Uterus (tissue), 4 donors: ENCODE results near the gene CCL27. TPM values are rescaled to one million over a fixed set of nuclear protein-coding genes. Genes with fewer than 3 reads are reported as not detected.

Experiments
- DNase-seq, 2 donors: peaks; one replicate each; pipeline ENCODE4 v3.0.0-alpha.2; 2019 to 2020
- H3K27ac ChIP-seq, 2 donors: fragments of 200-600 bp; sonication (generic); 1 replicate in 1 of 2; 2 replicates in 1 of 2; pipeline ENCODE4 v1.5.1; 2016 to 2018
- H3K27me3 ChIP-seq, 2 donors: fragments of 200-600 bp; sonication (generic); one replicate each; pipeline ENCODE4 v1.5.1; 2018 to 2019; ENCODE audit warnings: control low read depth in 1 of 2
- H3K36me3 ChIP-seq, 2 donors: fragments of 200-600 bp; sonication (generic); one replicate each; pipeline ENCODE4 v1.5.1; 2019; ENCODE audit warnings: control low read depth in 1 of 2
- H3K4me1 ChIP-seq, 2 donors: fragments of 200-600 bp; sonication (generic); one replicate each; pipeline ENCODE4 v1.5.1; 2018 to 2019; ENCODE audit warnings: control low read depth in 1 of 2
- H3K4me3 ChIP-seq, 2 donors: fragments of 200-600 bp; sonication (generic); 1 replicate in 1 of 2; 2 replicates in 1 of 2; pipeline ENCODE4 v1.5.1; 2018 to 2019; ENCODE audit warnings: mild to moderate bottlenecking in 1 of 2
- H3K9me3 ChIP-seq, 2 donors: fragments of 200-600 bp; sonication (generic); one replicate each; pipeline ENCODE4 v1.5.1; 2019; ENCODE audit warnings: control low read depth in 1 of 2
- POLR2A ChIP-seq, 2 donors: fragments of 450-650 bp; IDR thresholded peaks; one replicate each; pipeline ENCODE4 v1.6.1; 2016; ENCODE audit warnings: antibody characterized with exemption in 2 of 2, mild to moderate bottlenecking in 1 of 2, moderate library complexity in 1 of 2
- intact Hi-C: fragments of 100-400 bp; cut with DNase I; formaldehyde crosslinking; loops from one replicate; pipeline ENCODE4 v1.15.1; 2023; ENCODE audit warnings: low total_unique reads
- total RNA-seq, 4 donors: library from RNA; depleted of rRNA in 3 of 4; stranded (reverse); fragments of >200 nt in 3 of 4; gene quantifications; one replicate each; pipeline versions ENCODE4 v1.1.0 to v1.2.4, GENCODE V29; 2014 to 2023
- TF ChIP-seq, protein P1 (sequence below), 4 experiments: fragments of 200-600 bp in 2 of 4; fragments of 450-650 bp in 2 of 4; sonication (generic) in 2 of 4; IDR thresholded peaks; one replicate each; pipeline ENCODE4 v1.5.1; 2016 to 2019; ENCODE audit warnings: antibody characterized with exemption in 4 of 4, mild to moderate bottlenecking in 2 of 4, moderate library complexity in 1 of 4
- donor health status: DM: yes; HTN: yes; CAD: no.

Gene CCL27
- total RNA-seq, 4 donors from 2014 or later = not detected

DNA sequence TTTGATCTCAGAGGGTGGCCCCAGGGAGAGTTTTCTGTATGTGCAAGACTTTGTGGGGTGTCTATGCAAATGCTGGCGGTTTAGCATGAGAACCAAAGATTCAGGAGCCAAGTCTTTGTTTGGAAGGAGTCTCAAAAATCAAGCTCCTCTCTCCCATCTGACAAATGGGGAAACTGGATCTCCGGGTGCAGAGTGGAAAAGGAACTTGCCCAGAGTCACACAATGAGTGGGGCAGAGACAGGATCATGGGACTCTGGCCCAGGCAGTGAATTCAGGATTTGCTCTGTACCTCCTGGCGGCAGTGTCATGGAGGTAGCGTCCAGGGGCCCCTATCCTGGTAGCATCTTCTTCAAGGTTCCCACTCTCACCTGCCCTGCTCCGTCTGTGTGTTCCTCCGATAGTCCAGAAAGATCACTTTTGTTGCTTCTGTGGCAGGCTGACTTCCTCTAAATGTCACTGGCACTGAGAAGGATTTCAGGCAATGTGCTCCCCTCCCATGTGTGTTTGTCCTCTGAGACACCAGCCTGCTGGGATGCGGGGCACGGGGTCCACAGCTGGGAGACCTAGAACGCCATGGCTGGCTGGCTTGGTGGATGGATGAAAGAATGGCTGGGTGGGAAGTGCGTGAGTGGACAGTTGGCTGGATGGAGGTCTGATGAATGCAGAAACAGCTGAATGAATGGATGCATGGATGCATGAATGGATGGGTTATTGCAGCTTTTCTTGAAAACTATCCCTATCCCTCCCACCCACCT lies 25.0 kb upstream of the CCL27 start:
- intact Hi-C loops = no loop called here
- no peak for DNase-seq
- no peak overlapping the region for H3K27ac ChIP-seq
- no peaks in the 10 kb centered on the region for H3K36me3 ChIP-seq
- H3K27me3 ChIP-seq = no peaks in the 10 kb centered on the region
- no peak overlapping the region for H3K4me3 ChIP-seq
- peaks cover 0 to 3% of the 10 kb centered on the region in 2 donors for H3K4me1 ChIP-seq
- no peaks in the 10 kb centered on the region for H3K9me3 ChIP-seq
- no peak for TF ChIP-seq POLR2A (IDR thresholded peaks at IDR 0.05)

- intact Hi-C loops = no loop called here
- H3K4me1 ChIP-seq = peaks cover 0 to 3% of the 10 kb centered on the region in 2 donors
- no peak for TF ChIP-seq POLR2A (IDR thresholded peaks at IDR 0.05)
- TF ChIP-seq, protein P1, sequence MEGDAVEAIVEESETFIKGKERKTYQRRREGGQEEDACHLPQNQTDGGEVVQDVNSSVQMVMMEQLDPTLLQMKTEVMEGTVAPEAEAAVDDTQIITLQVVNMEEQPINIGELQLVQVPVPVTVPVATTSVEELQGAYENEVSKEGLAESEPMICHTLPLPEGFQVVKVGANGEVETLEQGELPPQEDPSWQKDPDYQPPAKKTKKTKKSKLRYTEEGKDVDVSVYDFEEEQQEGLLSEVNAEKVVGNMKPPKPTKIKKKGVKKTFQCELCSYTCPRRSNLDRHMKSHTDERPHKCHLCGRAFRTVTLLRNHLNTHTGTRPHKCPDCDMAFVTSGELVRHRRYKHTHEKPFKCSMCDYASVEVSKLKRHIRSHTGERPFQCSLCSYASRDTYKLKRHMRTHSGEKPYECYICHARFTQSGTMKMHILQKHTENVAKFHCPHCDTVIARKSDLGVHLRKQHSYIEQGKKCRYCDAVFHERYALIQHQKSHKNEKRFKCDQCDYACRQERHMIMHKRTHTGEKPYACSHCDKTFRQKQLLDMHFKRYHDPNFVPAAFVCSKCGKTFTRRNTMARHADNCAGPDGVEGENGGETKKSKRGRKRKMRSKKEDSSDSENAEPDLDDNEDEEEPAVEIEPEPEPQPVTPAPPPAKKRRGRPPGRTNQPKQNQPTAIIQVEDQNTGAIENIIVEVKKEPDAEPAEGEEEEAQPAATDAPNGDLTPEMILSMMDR (IDR thresholded peaks at IDR 0.05) = no peak
- no peaks in the 10 kb centered on the region for H3K9me3 ChIP-seq
- no peaks in the 10 kb centered on the region for H3K27me3 ChIP-seq
- no peak overlapping the region for H3K27ac ChIP-seq
- no peaks in the 10 kb centered on the region for H3K36me3 ChIP-seq
- H3K4me3 ChIP-seq = no peak overlapping the region
- DNase-seq = no peak
Measured at GRCh38 chr9:34686732-34687131, 24.3 kb upstream of the CCL27 start.

DNA sequence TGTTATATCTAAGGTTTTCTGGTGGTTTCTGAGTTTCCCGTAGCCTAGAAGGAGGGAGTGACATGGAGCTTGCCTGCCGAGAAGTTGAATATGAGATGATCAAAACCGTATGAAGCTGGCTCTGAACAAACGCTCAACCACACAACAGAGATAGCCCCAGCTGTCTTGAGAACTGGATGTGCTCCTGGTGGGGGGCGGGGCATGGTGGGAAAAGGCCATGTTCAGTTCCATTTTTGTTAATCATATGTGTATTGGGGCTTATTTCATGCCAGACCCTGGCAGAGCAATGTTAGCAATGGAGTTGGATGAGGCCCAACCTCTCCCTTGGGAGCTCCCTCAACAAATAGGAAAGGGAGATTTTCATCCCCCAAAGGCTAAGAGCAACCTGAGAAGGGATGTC lies 23.8 kb upstream of the CCL27 start:
- H3K36me3 ChIP-seq = no peaks in the 10 kb centered on the region
- TF ChIP-seq POLR2A (IDR thresholded peaks at IDR 0.05) = no peak
- TF ChIP-seq, protein P1 (IDR thresholded peaks at IDR 0.05) = no peak
- no peaks in the 10 kb centered on the region for H3K9me3 ChIP-seq
- H3K27ac ChIP-seq = no peak overlapping the region
- intact Hi-C loops = no loop called here
- H3K4me1 ChIP-seq = peaks cover 0 to 3% of the 10 kb centered on the region in 2 donors
- H3K4me3 ChIP-seq = no peak overlapping the region
- no peaks in the 10 kb centered on the region for H3K27me3 ChIP-seq
- no peak for DNase-seq

DNA sequence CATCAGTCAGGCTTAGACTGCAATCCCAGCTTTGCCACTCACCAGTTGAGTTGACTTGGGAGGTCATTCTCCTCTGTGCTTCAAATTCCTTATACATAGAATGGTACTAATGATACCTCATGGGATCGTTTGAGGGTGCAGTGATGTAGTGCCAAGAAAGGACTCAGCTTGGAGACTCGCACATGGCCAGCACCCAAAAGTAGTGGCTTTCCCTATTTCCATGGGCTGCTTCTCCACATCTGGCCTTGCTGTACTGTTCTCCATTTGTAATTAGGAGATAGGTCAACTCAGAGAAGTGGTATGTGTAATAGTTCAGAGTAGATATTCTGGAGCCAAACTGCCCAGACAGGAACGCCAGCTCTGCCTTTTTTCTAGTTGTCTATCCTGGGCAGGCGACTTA lies 23.1 kb upstream of the CCL27 start:
- DNase-seq = no peak
- Histone ChIP-seq H3K36me3 (no peaks in the 10 kb centered on the region), H3K27me3 (no peaks in the 10 kb centered on the region), H3K27ac (no peak overlapping the region), H3K4me3 (no peak overlapping the region), H3K9me3 (no peaks in the 10 kb centered on the region), H3K4me1 (peaks cover 0 to 3% of the 10 kb centered on the region in 2 donors)
- TF ChIP-seq POLR2A (IDR thresholded peaks at IDR 0.05) = no peak
- TF ChIP-seq, protein P1 (IDR thresholded peaks at IDR 0.05) = no peak
- intact Hi-C loops = no loop called here

DNA sequence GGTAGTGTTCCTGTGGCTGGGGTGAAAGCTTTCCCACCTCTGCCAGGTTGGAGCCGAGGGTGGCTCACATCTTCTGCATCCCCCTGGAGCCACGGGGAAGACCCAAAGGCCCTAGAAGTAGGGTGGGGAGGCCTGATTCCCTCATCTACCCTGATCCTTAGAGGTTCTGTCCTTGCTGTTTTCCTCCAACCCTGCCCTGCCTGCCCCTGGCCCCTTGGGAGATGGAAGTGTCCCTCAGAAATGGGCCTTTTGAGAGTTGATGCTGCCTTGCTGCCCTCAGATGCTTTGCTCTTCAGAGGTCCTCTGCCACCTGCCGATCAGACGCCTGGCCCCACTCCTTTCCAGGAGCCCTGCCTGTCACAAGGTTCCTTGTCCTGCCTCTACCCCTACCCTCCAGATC lies 22.4 kb upstream of the CCL27 start:
- Histone ChIP-seq H3K27ac (no peak overlapping the region), H3K4me3 (no peak overlapping the region), H3K4me1 (peaks cover 0 to 3% of the 10 kb centered on the region in 2 donors), H3K9me3 (no peaks in the 10 kb centered on the region), H3K27me3 (no peaks in the 10 kb centered on the region), H3K36me3 (no peaks in the 10 kb centered on the region)
- DNase-seq = no peak
- intact Hi-C loops = no loop called here
- TF ChIP-seq POLR2A (IDR thresholded peaks at IDR 0.05) = no peak
- TF ChIP-seq, protein P1 (IDR thresholded peaks at IDR 0.05) = no peak
